Neural progenitor cell (in vitro differentiated cells): ENCODE results near the gene SPECC1L. TPM values are rescaled to one million over a fixed set of nuclear protein-coding genes. Genes with fewer than 3 reads are reported as not detected.

ENCODE experiments used
- DNase-seq: peaks from one replicate; pipeline ENCODE4 v3.0.0-alpha.2; 2016; ENCODE audit warnings: low spot score
- H2AFZ ChIP-seq: fragments of 200-600 bp; sonication (generic); replicated peaks from 2 replicates; pipeline ENCODE4 v1.6.1; 2016; ENCODE audit warnings: antibody characterized with exemption
- H3F3A ChIP-seq: fragments of 200-600 bp; sonication (generic); 2 replicates; pipeline ENCODE4 v1.6.1; 2016; ENCODE audit warnings: antibody characterized with exemption, low read depth
- H3K27ac ChIP-seq: fragments of 200-600 bp; sonication (generic); 2 replicates; pipeline ENCODE4 v1.5.1; 2016; ENCODE audit warnings: mild to moderate bottlenecking
- H3K27me3 ChIP-seq: fragments of 200-600 bp; sonication (generic); 2 replicates; pipeline ENCODE4 v1.6.1; 2016; ENCODE audit warnings: mild to moderate bottlenecking, moderate library complexity
- H3K36me3 ChIP-seq: fragments of 200-600 bp; sonication (generic); 2 replicates; pipeline ENCODE4 v1.5.1; 2016
- H3K4me1 ChIP-seq: fragments of 200-600 bp; sonication (generic); 2 replicates; pipeline ENCODE4 v1.6.1; 2016; ENCODE audit warnings: mixed run types
- H3K4me2 ChIP-seq: fragments of 200-600 bp; sonication (generic); 2 replicates; pipeline ENCODE4 v1.6.1; 2016
- H3K4me3 ChIP-seq: fragments of 200-600 bp; sonication (generic); 2 replicates; pipeline ENCODE4 v1.5.1; 2016
- H3K79me2 ChIP-seq: fragments of 200-600 bp; sonication (generic); 2 replicates; pipeline ENCODE4 v1.6.1; 2016; ENCODE audit warnings: low read depth
- H3K9ac ChIP-seq: fragments of 200-600 bp; sonication (generic); 2 replicates; pipeline ENCODE4 v1.6.1; 2016
- H3K9me3 ChIP-seq: fragments of 200-600 bp; sonication (generic); 2 replicates; pipeline ENCODE4 v1.5.1; 2016; ENCODE audit warnings: low read depth
- H4K20me1 ChIP-seq: fragments of 200-600 bp; sonication (generic); 2 replicates; pipeline ENCODE4 v1.6.1; 2016; ENCODE audit warnings: low read depth
- H3K27ac Mint-ChIP-seq: 3 replicates; pipeline ENCODE4 v1.8.0; 2021; ENCODE audit warnings: mixed read lengths
- H3K27me3 Mint-ChIP-seq: 2 replicates; pipeline ENCODE4 v1.8.0; 2022; ENCODE audit warnings: low read depth, mild to moderate bottlenecking, inconsistent platforms, moderate library complexity, mixed read lengths; ENCODE audit not compliant: insufficient read depth
- H3K36me3 Mint-ChIP-seq: 3 replicates; pipeline ENCODE4 v1.8.0; 2021; ENCODE audit warnings: mixed read lengths
- H3K4me1 Mint-ChIP-seq: 3 replicates; pipeline ENCODE4 v1.8.0; 2021; ENCODE audit warnings: mixed read lengths
- H3K4me3 Mint-ChIP-seq: 3 replicates; pipeline ENCODE4 v1.8.0; 2021; ENCODE audit warnings: mild to moderate bottlenecking, moderate library complexity, mixed read lengths
- H3K9me3 Mint-ChIP-seq: 3 replicates; pipeline ENCODE4 v1.8.0; 2020; ENCODE audit warnings: mixed read lengths
- CTCF ChIP-seq: fragments of 200-600 bp; sonication (generic); IDR thresholded peaks from 2 replicates; pipeline ENCODE4 v1.5.1; 2017; ENCODE audit warnings: antibody characterized with exemption, mild to moderate bottlenecking
- EZH2 ChIP-seq: fragments of 200-600 bp; sonication (generic); IDR thresholded peaks from 2 replicates; pipeline ENCODE4 v1.6.1; 2017; ENCODE audit warnings: antibody characterized with exemption, mild to moderate bottlenecking, moderate library complexity
- EZH2phosphoT487 ChIP-seq: fragments of 200-600 bp; sonication (generic); IDR thresholded peaks from 2 replicates; pipeline ENCODE4 v1.6.1; 2017; ENCODE audit warnings: antibody characterized with exemption
- total RNA-seq: library from RNA; depleted of rRNA; stranded (reverse); fragments of >200 nt; gene quantifications from 2 replicates; pipeline ENCODE4 v1.2.3, GENCODE V29; 2015; ENCODE audit warnings: low replicate concordance

The SPECC1L gene
- total RNA-seq, 1 donor from 2014 or later: 48.9 TPM

- Histone ChIP-seq H3K27ac (no peak overlapping the region), H3K9me3 (no peaks in the 10 kb centered on the region), H4K20me1 (no peaks in the 10 kb centered on the region), H3F3A (no peaks in the 10 kb centered on the region), H3K4me1 (peaks cover 4% of the 10 kb centered on the region), H3K4me3 (no peak overlapping the region), H3K36me3 (no peaks in the 10 kb centered on the region), H3K9ac (no peak overlapping the region), H3K27me3 (no peaks in the 10 kb centered on the region), H2AFZ (no peak overlapping the region), H3K79me2 (no peaks in the 10 kb centered on the region), H3K4me2 (no peak overlapping the region)
- peaks cover 3% of the 10 kb centered on the region for H3K27me3 Mint-ChIP-seq
- H3K4me1 Mint-ChIP-seq: peaks cover 13% of the 10 kb centered on the region
- TF ChIP-seq EZH2phosphoT487 (no peak), CTCF (no peak), EZH2 (no peak)
- no peak overlapping the region for H3K27ac Mint-ChIP-seq
- no peak overlapping the region for H3K4me3 Mint-ChIP-seq
- DNase-seq: no peak
- no peaks in the 10 kb centered on the region for H3K9me3 Mint-ChIP-seq
- peaks cover 22% of the 10 kb centered on the region for H3K36me3 Mint-ChIP-seq
Observed at GRCh38 chr22:24361976-24362646, 91.5 kb downstream of the SPECC1L start.

- H3K4me1 ChIP-seq: no peaks in the 10 kb centered on the region
- H3F3A ChIP-seq: no peaks in the 10 kb centered on the region
- H3K79me2 ChIP-seq: no peaks in the 10 kb centered on the region
- no peaks in the 10 kb centered on the region for H4K20me1 ChIP-seq
- Mint-ChIP-seq H3K36me3 (peaks cover 28% of the 10 kb centered on the region), H3K9me3 (no peaks in the 10 kb centered on the region), H3K27ac (no peak overlapping the region), H3K27me3 (peaks cover 3% of the 10 kb centered on the region), H3K4me3 (no peak overlapping the region), H3K4me1 (peaks cover 13% of the 10 kb centered on the region)
- H3K36me3 ChIP-seq: no peaks in the 10 kb centered on the region
- no peak for DNase-seq
- H3K27ac ChIP-seq: no peak overlapping the region
- no peak overlapping the region for H3K9ac ChIP-seq
- H2AFZ ChIP-seq: no peak overlapping the region
- no peak overlapping the region for H3K4me3 ChIP-seq
- no peak overlapping the region for H3K4me2 ChIP-seq
- H3K9me3 ChIP-seq: no peaks in the 10 kb centered on the region
- no peak for TF ChIP-seq EZH2
- no peak for TF ChIP-seq EZH2phosphoT487
- no peak for TF ChIP-seq CTCF
- no peaks in the 10 kb centered on the region for H3K27me3 ChIP-seq
Observed at GRCh38 chr22:24363243-24363642, 92.6 kb downstream of the SPECC1L start.

GRCh38 chr22:24366701-24367100, 96.1 kb downstream of the SPECC1L start:
- no peak overlapping the region for H3K9ac ChIP-seq
- no peaks in the 10 kb centered on the region for H3K79me2 ChIP-seq
- no peaks in the 10 kb centered on the region for H3K9me3 ChIP-seq
- TF ChIP-seq EZH2phosphoT487 (no peak), CTCF (no peak), EZH2 (no peak)
- Mint-ChIP-seq H3K4me1 (no peaks in the 10 kb centered on the region), H3K27ac (no peak overlapping the region), H3K27me3 (no peaks in the 10 kb centered on the region), H3K4me3 (no peak overlapping the region), H3K9me3 (peaks cover 3% of the 10 kb centered on the region), H3K36me3 (peaks cover 43% of the 10 kb centered on the region)
- no peaks in the 10 kb centered on the region for H3K4me1 ChIP-seq
- H3K4me2 ChIP-seq: no peak overlapping the region
- no peak overlapping the region for H2AFZ ChIP-seq
- no peak overlapping the region for H3K27ac ChIP-seq
- H4K20me1 ChIP-seq: no peaks in the 10 kb centered on the region
- no peaks in the 10 kb centered on the region for H3K27me3 ChIP-seq
- H3K36me3 ChIP-seq: peaks cover 22% of the 10 kb centered on the region
- no peak for DNase-seq
- H3K4me3 ChIP-seq: no peak overlapping the region
- no peaks in the 10 kb centered on the region for H3F3A ChIP-seq
